GM18526 (cell line): ENCODE results near the gene AJUBA.

Source experiments
- POLR2A ChIP-seq: IDR thresholded peaks from 3 replicates; pipeline ENCODE4 v1.6.1; 2011; ENCODE audit not compliant: insufficient read length; ENCODE audit errors: extremely low read depth

Gene AJUBA

DNA sequence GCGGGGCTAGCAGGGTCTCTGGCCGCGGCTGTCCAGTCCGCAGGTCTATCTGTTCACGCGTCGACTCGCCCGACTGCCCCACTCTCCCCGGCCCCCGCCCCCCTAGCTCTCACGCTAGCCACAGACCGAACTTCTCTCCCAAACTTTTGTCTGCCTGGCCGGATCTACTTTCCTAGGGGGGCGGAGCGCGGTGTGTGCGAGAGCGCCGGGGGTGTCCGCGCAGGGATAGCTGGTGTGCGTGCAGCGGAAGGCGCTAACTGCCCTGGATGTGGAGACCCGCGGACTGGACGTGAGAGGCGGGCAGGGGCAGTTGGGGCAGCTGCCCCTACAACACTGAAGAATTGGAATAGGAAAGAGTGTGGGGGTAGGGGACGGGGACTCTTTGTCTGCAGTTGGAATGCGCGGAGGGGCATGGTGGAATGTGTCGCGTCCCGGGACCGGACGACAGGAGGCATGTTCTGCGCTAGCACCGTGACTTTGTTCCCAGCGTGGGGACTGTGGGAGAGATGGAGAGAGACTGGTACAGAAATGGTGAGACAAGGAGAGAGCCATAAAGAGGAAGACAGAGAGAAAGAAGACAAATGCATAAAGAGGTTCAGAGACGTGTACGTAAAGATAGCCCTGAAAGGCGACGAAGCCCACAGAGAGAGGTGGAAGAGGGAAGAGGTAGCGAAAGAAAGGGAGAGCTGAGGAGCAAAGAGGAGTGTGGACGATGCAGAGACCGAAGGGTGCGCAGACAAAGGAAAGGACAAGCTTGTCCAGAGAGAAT is at the start of gene AJUBA:
AJUBA (minus strand) TSS at position 75 of the 769 bp plus-strand sequence. CDS start 285 bp downstream, outside the sequence.
- TF ChIP-seq POLR2A: no peak

DNA sequence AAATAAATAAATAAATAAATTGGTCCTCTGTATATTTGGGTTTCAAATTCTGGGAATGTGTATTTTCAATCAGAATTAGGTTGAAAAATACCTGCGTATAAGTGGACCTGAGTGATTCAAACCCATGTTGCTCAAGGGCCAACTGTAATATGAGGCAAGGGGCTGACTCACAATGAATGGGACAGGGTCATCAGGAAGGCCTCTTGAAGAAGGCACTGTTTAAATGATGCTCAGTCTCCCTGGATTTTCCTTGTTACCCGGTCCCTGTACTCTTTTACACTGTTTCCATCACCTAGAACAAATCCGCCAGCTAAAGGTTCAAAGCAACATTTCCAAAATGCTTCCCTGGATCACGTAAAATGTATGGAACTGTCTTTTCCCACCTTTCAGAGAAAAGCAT is 48.6 kb upstream of the AJUBA start:
- TF ChIP-seq POLR2A: no peak

DNA sequence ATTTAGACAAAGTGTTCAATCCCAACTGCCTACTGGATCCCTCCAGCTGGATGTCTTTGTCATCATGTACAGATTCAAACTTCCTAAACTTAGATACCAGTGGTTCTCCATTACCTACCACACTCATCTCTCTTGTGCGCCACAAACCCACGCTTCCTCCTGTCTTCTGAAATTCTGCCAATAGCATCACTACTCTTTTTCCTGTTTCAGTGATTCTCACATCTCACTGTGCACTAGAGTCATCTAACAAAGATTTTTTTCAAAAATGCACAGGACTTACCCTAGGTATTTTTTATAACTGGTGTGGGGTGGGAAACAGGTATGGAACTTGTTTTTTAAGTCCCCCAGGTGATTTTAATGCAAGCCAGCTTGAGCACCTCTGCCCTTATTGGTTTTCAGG is 46.4 kb upstream of the AJUBA start:
- TF ChIP-seq POLR2A: no peak

GRCh38 chr14:23025151-23025814 is 42.9 kb upstream of the AJUBA start:
- no peak for TF ChIP-seq POLR2A

- TF ChIP-seq POLR2A: no peak
These were observed 42.3 kb upstream of the AJUBA start for GRCh38 chr14:23024612-23025075.

- no peak for TF ChIP-seq POLR2A
These were observed 41.4 kb upstream of the AJUBA start for GRCh38 chr14:23023795-23024152.

DNA sequence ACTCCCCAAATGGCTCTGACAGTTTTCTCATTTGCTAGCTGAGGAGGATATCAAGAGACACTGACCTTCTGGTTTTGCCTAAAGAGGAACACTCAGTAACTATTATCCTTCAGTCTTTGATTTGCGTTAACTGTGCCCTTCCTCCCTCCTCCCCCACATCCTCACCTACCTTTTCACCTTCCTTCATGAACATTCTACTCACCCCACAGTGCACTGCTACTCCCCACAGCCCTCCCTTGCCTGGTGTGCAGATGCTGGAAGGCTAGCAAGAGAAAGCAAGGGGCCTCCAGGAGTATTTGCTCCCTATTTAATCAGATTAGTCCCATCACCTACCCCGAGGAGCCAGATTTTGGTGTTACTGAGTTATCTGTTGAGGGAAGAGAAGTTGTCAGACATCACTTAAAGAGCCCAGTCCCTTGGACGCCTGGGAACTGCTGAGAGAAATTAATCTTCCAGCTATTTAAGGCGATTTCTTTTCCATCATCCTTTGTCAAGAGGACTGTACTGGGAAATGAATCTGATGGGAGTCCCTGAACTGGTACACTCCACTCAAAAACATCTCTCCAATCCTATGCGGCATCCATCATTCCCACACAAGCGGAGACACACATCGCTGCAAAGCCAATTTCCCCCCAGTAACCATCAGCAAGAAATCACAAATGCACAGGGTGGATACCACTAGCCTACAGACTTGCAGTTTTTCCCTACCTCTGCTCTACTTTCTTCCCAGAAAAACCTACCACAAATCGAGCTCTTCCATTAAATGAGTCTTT is 40.9 kb upstream of the AJUBA start:
- no peak for TF ChIP-seq POLR2A

GRCh38 chr14:23021889-23022442 is 39.6 kb upstream of the AJUBA start:
- TF ChIP-seq POLR2A: no peak

- TF ChIP-seq POLR2A: no peak
These were observed 39.1 kb upstream of the AJUBA start for GRCh38 chr14:23021434-23021833.

- no peak for TF ChIP-seq POLR2A
These were observed 38.1 kb upstream of the AJUBA start for GRCh38 chr14:23020143-23021128.

GRCh38 chr14:23018107-23018506 is 35.8 kb upstream of the AJUBA start:
- TF ChIP-seq POLR2A: no peak

DNA sequence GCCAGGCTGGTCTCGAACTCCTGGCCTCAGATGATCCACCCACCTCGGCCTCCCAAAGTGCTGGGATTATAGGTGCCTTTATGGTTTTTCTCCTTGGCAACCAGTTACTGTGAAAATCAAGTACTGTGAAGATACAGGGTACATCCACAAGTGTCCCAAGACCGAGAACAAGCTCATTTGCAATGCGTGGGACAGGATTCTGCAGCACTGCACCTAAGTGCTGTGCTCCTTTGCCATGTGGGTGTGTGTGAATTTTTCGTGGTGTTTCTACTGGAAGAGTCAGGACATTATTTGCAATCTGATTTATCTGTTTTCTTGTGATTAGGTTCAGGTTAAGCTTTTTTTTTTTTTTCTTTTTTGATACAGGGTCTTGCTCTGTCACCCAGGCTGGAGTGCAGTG is 34.7 kb upstream of the AJUBA start:
- TF ChIP-seq POLR2A: no peak

DNA sequence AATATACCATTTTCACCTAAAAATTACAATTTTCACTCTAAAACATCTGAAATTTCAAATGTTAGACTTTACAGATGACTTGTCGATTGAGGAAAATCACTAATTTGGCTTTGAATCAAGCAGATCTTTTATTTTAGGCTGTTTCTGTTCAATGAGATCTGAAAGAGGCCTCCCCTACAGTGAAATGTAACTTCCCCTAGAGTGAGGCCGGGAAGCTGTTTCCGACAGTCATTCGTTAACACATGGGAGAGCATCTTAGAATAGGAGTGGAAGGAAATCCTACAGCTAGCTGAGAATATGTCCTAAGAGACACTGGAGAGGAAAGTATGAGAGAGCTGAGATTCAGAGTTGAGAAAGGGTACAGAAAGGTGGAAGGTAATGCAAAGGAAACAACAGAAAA is 33.3 kb upstream of the AJUBA start:
- TF ChIP-seq POLR2A: no peak

DNA sequence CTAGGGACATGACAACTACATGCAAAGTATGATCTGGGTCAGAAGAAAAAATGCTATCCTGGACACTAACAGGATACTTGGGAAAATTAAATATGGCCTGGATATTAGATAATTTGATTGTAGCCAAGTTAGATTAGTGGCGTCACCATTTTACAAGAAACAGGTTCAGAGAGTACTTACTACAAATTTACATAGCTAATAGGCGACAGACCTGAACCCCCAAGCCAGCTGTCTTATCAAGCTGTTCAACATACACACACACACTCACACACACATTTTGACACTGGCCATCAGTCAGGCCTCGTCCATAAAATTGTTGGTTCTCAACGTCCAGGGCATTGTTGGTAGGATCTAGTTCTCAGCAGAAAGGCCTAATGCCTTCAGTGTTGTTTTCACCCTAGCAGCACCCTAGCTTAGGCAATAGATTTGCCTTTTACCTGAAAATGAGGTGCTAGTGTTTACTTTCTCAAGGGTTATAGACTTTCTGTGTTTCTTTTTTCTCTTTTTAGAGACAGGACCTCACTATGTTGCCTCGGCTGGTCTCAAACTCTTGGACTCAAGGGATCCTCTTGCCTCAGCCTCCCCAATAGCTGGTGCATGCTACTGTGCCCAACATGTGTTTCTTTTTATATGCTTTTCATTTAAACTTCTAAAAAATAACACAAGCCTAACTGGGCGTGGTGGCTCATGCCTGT is 30.9 kb upstream of the AJUBA start:
- TF ChIP-seq POLR2A: no peak
